WTC11 (cell line): ENCODE results near the gene GMIP. TPM values are rescaled to one million over a fixed set of nuclear protein-coding genes. Genes with fewer than 3 reads are reported as not detected.

Experiments used
- ATAC-seq: fragments of 200-7000 bp; cut with Tn5 transposase; 2 replicates; pipeline ENCODE4 v1.10.0; 2021; ENCODE audit warnings: mild to moderate bottlenecking, moderate library complexity
- CTCF ChIA-PET: fragments of 300-600 bp; sonication (Branson Sonifier 250); formaldehyde crosslinking; loops from one replicate; lab custom pipeline; 2021; ENCODE audit warnings: antibody characterized with exemption; lab: Charles Lee
- POLR2A ChIA-PET: fragments of 350-600 bp; sonication (Branson Sonifier 250); formaldehyde crosslinking; loops from one replicate; lab custom pipeline; 2021; ENCODE audit warnings: antibody characterized with exemption; lab: Charles Lee
- DNase-seq: peaks from one replicate; pipeline ENCODE4 v3.0.0; 2021; ENCODE audit warnings: low spot score
- H3K27ac Mint-ChIP-seq: 2 replicates; pipeline ENCODE4 v1.8.0; 2021; ENCODE audit warnings: mixed read lengths
- H3K27me3 Mint-ChIP-seq: 2 replicates; pipeline ENCODE4 v1.8.0; 2021; ENCODE audit warnings: low read depth, mild to moderate bottlenecking, moderate library complexity, mixed read lengths
- H3K36me3 Mint-ChIP-seq: 2 replicates; pipeline ENCODE4 v1.8.0; 2021; ENCODE audit warnings: mixed read lengths
- H3K4me1 Mint-ChIP-seq: 2 replicates; pipeline ENCODE4 v1.8.0; 2022; ENCODE audit warnings: mixed read lengths
- H3K4me3 Mint-ChIP-seq: 2 replicates; pipeline ENCODE4 v1.8.0; 2021; ENCODE audit warnings: mild to moderate bottlenecking, moderate library complexity, mixed read lengths
- H3K9me3 Mint-ChIP-seq: 2 replicates; pipeline ENCODE4 v1.8.0; 2021; ENCODE audit warnings: mixed read lengths
- ATF1 ChIP-seq: sonication (generic); formaldehyde crosslinking; IDR thresholded peaks from 2 replicates; pipeline ENCODE4 v1.8.1; 2023; ENCODE audit warnings: mild to moderate bottlenecking, moderate library complexity, missing genetic modification reagents
- CDX4 ChIP-seq: fragments of 250-450 bp; sonication (Bioruptor Pico); IDR thresholded peaks from 2 replicates; pipeline ENCODE4 v1.9.0; 2021; ENCODE audit warnings: moderate library complexity, mild to moderate bottlenecking, inconsistent platforms, borderline replicate concordance
- E2F1 ChIP-seq: sonication (generic); formaldehyde crosslinking; IDR thresholded peaks from 2 replicates; pipeline ENCODE4 v1.8.0; 2022; ENCODE audit warnings: mild to moderate bottlenecking, missing genetic modification reagents
- ELF4 ChIP-seq: sonication (generic); formaldehyde crosslinking; IDR thresholded peaks from 2 replicates; pipeline ENCODE4 v1.8.1; 2022; ENCODE audit warnings: low read depth, mild to moderate bottlenecking, moderate library complexity, missing genetic modification reagents
- EMX1 ChIP-seq: fragments of 250-450 bp; sonication (Bioruptor Pico); IDR thresholded peaks from 2 replicates; pipeline ENCODE4 v1.8.0; 2021; ENCODE audit warnings: mild to moderate bottlenecking
- ETV6 ChIP-seq: sonication (generic); formaldehyde crosslinking; IDR thresholded peaks from 2 replicates; pipeline ENCODE4 v1.8.1; 2022; ENCODE audit warnings: mild to moderate bottlenecking, missing genetic modification reagents
- FOXP1 ChIP-seq: sonication (generic); formaldehyde crosslinking; IDR thresholded peaks from 2 replicates; pipeline ENCODE4 v1.8.0; 2022; ENCODE audit warnings: missing genetic modification reagents, mild to moderate bottlenecking, moderate library complexity, borderline replicate concordance
- GABPB1 ChIP-seq: sonication (generic); formaldehyde crosslinking; IDR thresholded peaks from 2 replicates; pipeline ENCODE4 v1.8.1; 2023; ENCODE audit warnings: mild to moderate bottlenecking, missing genetic modification reagents
- GTF2I ChIP-seq: fragments of 250-450 bp; sonication (Bioruptor Pico); conservative IDR thresholded peaks from 2 replicates; pipeline ENCODE4 v1.4.0; 2021; ENCODE audit warnings: mild to moderate bottlenecking
- JUN ChIP-seq: sonication (generic); formaldehyde crosslinking; IDR thresholded peaks from 2 replicates; pipeline ENCODE4 v1.8.0; 2023; ENCODE audit warnings: mild to moderate bottlenecking, missing genetic modification reagents
- MLX ChIP-seq: sonication (generic); formaldehyde crosslinking; IDR thresholded peaks from 2 replicates; pipeline ENCODE4 v1.8.1; 2023; ENCODE audit warnings: mild to moderate bottlenecking, missing genetic modification reagents, moderate library complexity
- MXD4 ChIP-seq: fragments of 250-450 bp; sonication (Bioruptor Pico); IDR thresholded peaks from 2 replicates; pipeline ENCODE4 v1.8.0; 2021; ENCODE audit warnings: mild to moderate bottlenecking, moderate library complexity, borderline replicate concordance
- OVOL2 ChIP-seq: fragments of 250-450 bp; sonication (Bioruptor Pico); IDR thresholded peaks from 2 replicates; pipeline ENCODE4 v1.9.0; 2021; ENCODE audit warnings: mild to moderate bottlenecking, borderline replicate concordance
- PREB ChIP-seq: sonication (generic); formaldehyde crosslinking; IDR thresholded peaks from 2 replicates; pipeline ENCODE4 v1.8.1; 2022; ENCODE audit warnings: mild to moderate bottlenecking, missing genetic modification reagents, moderate library complexity, borderline replicate concordance
- RORB ChIP-seq: fragments of 250-450 bp; sonication (Bioruptor Pico); IDR thresholded peaks from 2 replicates; pipeline ENCODE4 v1.9.0; 2021; ENCODE audit warnings: mild to moderate bottlenecking
- SMAD4 ChIP-seq: sonication (generic); formaldehyde crosslinking; IDR thresholded peaks from 2 replicates; pipeline ENCODE4 v1.8.0; 2022; ENCODE audit warnings: mild to moderate bottlenecking, missing genetic modification reagents
- SOX15 ChIP-seq: fragments of 250-450 bp; sonication (Bioruptor Pico); IDR thresholded peaks from 2 replicates; pipeline ENCODE4 v1.9.0; 2021; ENCODE audit warnings: mild to moderate bottlenecking
- TEAD1 ChIP-seq: sonication (generic); formaldehyde crosslinking; IDR thresholded peaks from 2 replicates; pipeline ENCODE4 v1.8.0; 2022; ENCODE audit warnings: mild to moderate bottlenecking, missing genetic modification reagents
- USF1 ChIP-seq: sonication (generic); formaldehyde crosslinking; IDR thresholded peaks from 2 replicates; pipeline ENCODE4 v1.8.0; 2022; ENCODE audit warnings: mild to moderate bottlenecking, missing genetic modification reagents
- ZBTB43 ChIP-seq: sonication (generic); formaldehyde crosslinking; IDR thresholded peaks from 2 replicates; pipeline ENCODE4 v1.8.1; 2023; ENCODE audit warnings: mild to moderate bottlenecking, missing genetic modification reagents
- ZNF121 ChIP-seq: sonication (generic); formaldehyde crosslinking; IDR thresholded peaks from 2 replicates; pipeline ENCODE4 v1.8.0; 2023; ENCODE audit warnings: missing genetic modification reagents
- ZNF396 ChIP-seq: fragments of 250-450 bp; sonication (Bioruptor Pico); IDR thresholded peaks from 2 replicates; pipeline ENCODE4 v1.8.0; 2021; ENCODE audit warnings: mild to moderate bottlenecking, moderate library complexity, borderline replicate concordance
- ZNF416 ChIP-seq: fragments of 250-450 bp; sonication (Bioruptor Pico); IDR thresholded peaks from 2 replicates; pipeline ENCODE4 v1.9.0; 2021; ENCODE audit warnings: mild to moderate bottlenecking, inconsistent platforms
- ZNF423 ChIP-seq: fragments of 250-450 bp; sonication (Bioruptor Pico); IDR thresholded peaks from 2 replicates; pipeline ENCODE4 v2.1.2; 2022; ENCODE audit warnings: mild to moderate bottlenecking, moderate library complexity
- ZNF671 ChIP-seq: fragments of 250-450 bp; sonication (Bioruptor Pico); IDR thresholded peaks from 2 replicates; pipeline ENCODE4 v1.8.0; 2021; ENCODE audit warnings: mild to moderate bottlenecking
- total RNA-seq: library from RNA; stranded (reverse); gene quantifications from 3 replicates; pipeline ENCODE4 v1.2.3, GENCODE V29; 2021

Gene GMIP
- total RNA-seq, 1 experiment from 2014 or later: 23.0 TPM

GRCh38 chr19:19672816-19673215, 29.4 kb upstream of the GMIP start:
- Mint-ChIP-seq H3K27me3 (no peaks in the 10 kb centered on the region), H3K9me3 (no peaks in the 10 kb centered on the region), H3K4me3 (no peak overlapping the region), H3K4me1 (peaks cover 18% of the 10 kb centered on the region), H3K36me3 (peaks cover 41% of the 10 kb centered on the region)
- CTCF ChIA-PET: interaction anchor here (0.7 kb wide), 1 partner anchor 118 kb away, joined by 4 read pairs; no protein-coding TSS in a partner anchor
- ATAC-seq (no peak), DNase-seq (no peak)
- no peak for TF ChIP-seq CDX4 (CRISPR knock-in tag)
- TF ChIP-seq JUN: no peak
- no peak for TF ChIP-seq ZNF396 (CRISPR knock-in tag)
- TF ChIP-seq PREB (CRISPR knock-in tag): no peak
- no peak for TF ChIP-seq ELF4 (CRISPR knock-in tag)
- TF ChIP-seq ATF1 (CRISPR knock-in tag): no peak
- TF ChIP-seq ZNF416: no peak
- TF ChIP-seq MLX: no peak
- TF ChIP-seq, all 79 proteins: peak for 0
- H3K27ac Mint-ChIP-seq: no peak overlapping the region
- POLR2A ChIA-PET: no interaction called here

- POLR2A ChIA-PET: interaction anchor here (1.1 to 2.8 kb wide), 4 partner anchors 41 to 196 kb away, joined by 3 to 17 read pairs (median 8); partner anchors contain the start of genes ZNF14 and ZNF253
- CTCF ChIA-PET: interaction anchor here (1.3 to 4.0 kb wide), 4 partner anchors 26 to 191 kb away, joined by 3 to 25 read pairs (median 6); partner anchors contain the start of gene GMIP
- DNase-seq (peak; percentile 46), ATAC-seq (peak; percentile 26)
- peak overlapping the region; percentile 76 for H3K27ac Mint-ChIP-seq
- H3K4me3 Mint-ChIP-seq: peak overlapping the region; percentile 89
- no peaks in the 10 kb centered on the region for H3K9me3 Mint-ChIP-seq
- H3K36me3 Mint-ChIP-seq: peaks cover 17% of the 10 kb centered on the region
- H3K27me3 Mint-ChIP-seq: no peaks in the 10 kb centered on the region; the same call in 1 of the 2 replicates
- peaks cover 21% of the 10 kb centered on the region for H3K4me1 Mint-ChIP-seq
- TF ChIP-seq ZNF423 (peak; percentile 30; the same call in 1 of the 2 replicates), GTF2I (peak; percentile 69; the same call in 1 of the 2 replicates), ZNF121 (peak; percentile 95), FOXP1 (CRISPR knock-in tag) (no peak), RORB (CRISPR knock-in tag) (no peak), TEAD1 (CRISPR knock-in tag) (peak; percentile 51; the same call in 1 of the 2 replicates)
These were observed 26.7 kb upstream of the GMIP start for GRCh38 chr19:19670070-19670551.

- H3K27ac Mint-ChIP-seq: peak within 1 kb of the TSS; percentile 99
- TF ChIP-seq EMX1 (CRISPR knock-in tag): no peak
- TF ChIP-seq ATF1 (CRISPR knock-in tag): no peak
- peak; percentile 25; the same call in 1 of the 2 replicates for TF ChIP-seq E2F1 (CRISPR knock-in tag)
- peak; percentile 37; the same call in 1 of the 2 replicates for TF ChIP-seq USF1 (CRISPR knock-in tag)
- TF ChIP-seq ZBTB43: no peak
- no peak for TF ChIP-seq MXD4 (CRISPR knock-in tag)
- peak; percentile 49; the same call in 1 of the 2 replicates for TF ChIP-seq GABPB1 (CRISPR knock-in tag)
- TF ChIP-seq ETV6 (CRISPR knock-in tag): 0 out of 2 replicates have a peak, but pooled peaks have one; percentile 12
- TF ChIP-seq SOX15 (CRISPR knock-in tag): no peak
- TF ChIP-seq SMAD4 (CRISPR knock-in tag): no peak
- no peak for TF ChIP-seq ZNF671 (CRISPR knock-in tag)
- no peak for TF ChIP-seq ZNF121
- no peak for TF ChIP-seq OVOL2 (CRISPR knock-in tag)
These were observed 25.0 kb upstream of the GMIP start, which contains the start of gene ZNF101 for GRCh38 chr19:19668230-19669012. Gene ZNF101 (plus strand): TSS chr19:19668839. CDS start chr19:19668964, 125 bp downstream.

More at GRCh38 chr19:19668230-19669012, 25.0 kb upstream of the GMIP start, which contains the start of gene ZNF101:
- no peaks in the 10 kb centered on the region for H3K9me3 Mint-ChIP-seq
- ATAC-seq: peak; percentile 78
- peaks cover 21% of the 10 kb centered on the region for H3K4me1 Mint-ChIP-seq
- POLR2A ChIA-PET: interaction anchor here (0.5 to 2.8 kb wide), 7 partner anchors 25 to 987 kb away, joined by 3 to 17 read pairs (median 9); partner anchors contain the start of genes GMIP, ZNF14, ZNF253 and ZNF506
- peaks cover 9% of the 10 kb centered on the region for H3K36me3 Mint-ChIP-seq
- CTCF ChIA-PET: interaction anchor here (0.6 to 4.0 kb wide), 6 partner anchors 24 to 156 kb away, joined by 3 to 25 read pairs (median 5); partner anchors contain the start of gene GMIP
- no peaks in the 10 kb centered on the region; the same call in 1 of the 2 replicates for H3K27me3 Mint-ChIP-seq
- DNase-seq: peak; percentile 98
- H3K4me3 Mint-ChIP-seq: peak within 1 kb of the TSS; percentile 89
